ENCODE measurements around the gene DAPP1. TPM values are rescaled to one million over a fixed set of nuclear protein-coding genes. Genes with fewer than 3 reads are reported as not detected.
"Not testable (repeated sequence)": the region's sequence is repeated elsewhere in the genome, so short reads cannot be mapped to it uniquely, and the experiment has no call there.

The DAPP1 gene
- polyA plus RNA-seq, 1 donor, result 2.1 TPM

DNA sequence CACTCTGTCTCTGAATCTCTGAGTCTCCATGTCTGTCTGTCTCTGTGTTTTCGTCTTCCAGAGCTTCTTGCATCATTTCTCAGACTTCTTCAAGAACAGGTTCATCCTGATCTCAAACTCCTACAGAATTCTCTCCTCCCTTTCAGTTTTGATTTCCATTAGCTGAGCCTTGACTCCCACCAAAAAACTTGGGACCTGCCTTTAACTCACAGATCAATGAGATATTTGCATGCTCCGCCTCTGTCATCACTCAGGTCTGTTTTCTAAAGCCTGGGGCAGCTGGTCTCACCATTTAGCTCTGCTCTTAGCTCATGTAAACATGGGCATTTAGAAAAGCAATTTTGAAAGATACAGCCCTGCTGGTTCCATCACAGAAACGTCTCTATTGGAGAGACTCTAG is 8.6 kb downstream of the DAPP1 start:
- DNase-seq, result no peak

DNA sequence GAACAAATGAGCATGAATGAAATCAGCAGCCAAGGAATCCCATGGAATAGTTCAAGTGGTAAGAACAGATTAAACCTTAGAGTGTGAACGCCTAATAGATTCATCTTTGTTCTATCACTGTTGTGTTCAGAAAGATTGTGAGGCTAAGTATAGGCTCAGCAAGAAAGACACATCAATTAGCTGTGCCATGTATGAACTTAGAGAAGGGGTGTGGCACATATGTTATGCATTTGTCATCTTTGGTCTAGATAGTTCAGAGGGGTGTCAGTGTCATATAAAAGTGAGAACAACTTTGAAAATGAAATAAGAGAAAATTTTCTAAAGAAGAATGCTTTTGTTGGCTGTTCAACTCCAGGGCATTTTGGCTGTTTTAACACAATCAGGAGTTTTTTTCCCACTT is 9.4 kb downstream of the DAPP1 start:
- no peak for DNase-seq

DNA sequence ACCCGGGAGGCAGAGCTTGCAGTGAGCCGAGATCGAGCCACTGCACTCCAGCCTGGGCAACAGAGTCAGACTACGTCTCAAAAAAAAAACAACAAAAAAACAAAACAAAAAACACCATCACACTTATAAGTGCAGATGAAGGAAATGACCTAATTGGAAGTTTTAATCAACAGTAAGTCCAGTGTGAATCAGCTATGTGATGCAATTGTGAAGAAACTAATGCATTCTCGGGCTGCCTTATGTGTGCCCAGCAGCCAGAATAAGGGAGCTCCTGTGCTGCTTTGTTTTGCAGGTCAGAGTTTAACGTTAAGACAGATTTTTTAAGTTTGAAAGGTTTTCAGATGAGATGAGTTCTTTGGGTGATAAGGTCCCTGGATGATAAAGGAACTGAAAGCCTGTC is 10.8 kb downstream of the DAPP1 start:
- no peak for DNase-seq

DNA sequence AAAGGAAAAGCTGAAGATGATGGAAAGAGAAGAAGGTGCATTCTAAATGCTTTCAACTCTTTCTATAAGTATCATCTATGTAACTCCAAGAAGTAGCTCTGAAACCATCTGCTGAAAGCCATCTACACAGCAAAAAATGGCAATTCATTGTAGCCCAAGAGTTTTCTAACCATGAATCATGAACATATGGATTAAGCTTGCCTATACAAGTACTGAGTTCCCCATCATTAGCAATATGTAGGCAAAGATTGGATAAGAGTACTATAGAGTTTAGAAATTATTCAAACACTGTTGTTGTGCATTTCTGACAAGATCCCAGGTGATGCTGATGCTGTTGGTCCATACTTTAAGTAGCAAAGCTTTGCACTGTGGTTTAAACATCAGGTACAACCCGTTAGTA is 11.2 kb downstream of the DAPP1 start:
- DNase-seq, result no peak

DNA sequence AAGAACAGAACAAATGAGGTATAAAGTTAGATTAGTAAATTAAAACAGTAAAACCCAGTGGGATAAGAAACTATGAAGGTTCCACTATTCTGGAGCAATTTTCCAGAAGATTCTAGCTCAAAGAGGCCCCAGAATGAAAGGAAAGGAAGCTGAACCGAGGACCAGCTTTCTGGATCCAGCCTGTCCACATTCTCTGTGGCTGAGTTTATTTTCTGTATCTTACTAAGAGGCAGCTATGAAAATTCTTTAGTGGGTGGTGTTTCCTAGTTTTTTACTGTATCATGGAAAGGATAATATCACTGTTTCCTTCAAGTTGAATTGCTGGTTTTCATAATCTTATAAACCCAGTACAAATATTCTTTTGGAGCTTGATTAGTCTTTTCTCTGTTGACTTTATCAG is 11.8 kb downstream of the DAPP1 start:
- DNase-seq, result no peak

DNA sequence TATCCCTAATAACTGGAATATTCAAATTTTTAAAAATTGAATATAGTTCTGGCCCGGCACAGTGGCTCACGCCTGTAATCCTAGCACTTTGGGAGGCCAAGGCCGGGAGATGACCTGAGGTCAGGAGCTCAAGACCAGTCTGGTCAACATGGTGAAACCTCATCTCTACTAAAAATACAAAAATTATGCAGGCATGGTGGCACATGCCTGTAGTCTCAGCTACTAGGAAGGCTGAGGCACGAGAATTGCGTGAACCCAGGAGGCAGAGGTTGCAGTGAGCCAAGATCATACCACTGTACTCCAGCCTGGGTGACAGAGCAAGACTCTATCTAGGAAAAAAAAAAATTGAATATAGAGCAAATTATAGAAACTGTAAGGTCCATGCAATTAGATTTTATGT is 13.4 kb downstream of the DAPP1 start:
- not testable (repeated sequence) for DNase-seq

DNA sequence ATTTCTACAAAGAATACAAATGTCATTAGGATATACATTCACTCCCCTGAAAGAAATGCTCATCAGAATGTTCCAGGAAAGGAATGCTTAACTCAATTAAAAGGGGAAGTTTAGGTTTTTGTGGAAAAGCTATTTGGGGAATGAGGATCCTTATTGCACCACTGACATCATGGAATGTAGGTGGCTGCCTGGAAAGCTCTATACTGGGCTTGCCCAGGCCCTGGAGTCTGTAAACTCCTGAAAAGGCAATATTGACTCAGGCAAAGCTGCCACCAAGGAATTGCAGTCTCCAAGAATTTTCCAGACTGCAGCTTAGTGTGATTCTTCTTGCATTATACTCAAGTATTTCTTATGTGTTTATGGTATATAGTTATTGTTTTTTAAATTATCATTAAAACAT is 15.7 kb downstream of the DAPP1 start:
- DNase-seq, result no peak

DNA sequence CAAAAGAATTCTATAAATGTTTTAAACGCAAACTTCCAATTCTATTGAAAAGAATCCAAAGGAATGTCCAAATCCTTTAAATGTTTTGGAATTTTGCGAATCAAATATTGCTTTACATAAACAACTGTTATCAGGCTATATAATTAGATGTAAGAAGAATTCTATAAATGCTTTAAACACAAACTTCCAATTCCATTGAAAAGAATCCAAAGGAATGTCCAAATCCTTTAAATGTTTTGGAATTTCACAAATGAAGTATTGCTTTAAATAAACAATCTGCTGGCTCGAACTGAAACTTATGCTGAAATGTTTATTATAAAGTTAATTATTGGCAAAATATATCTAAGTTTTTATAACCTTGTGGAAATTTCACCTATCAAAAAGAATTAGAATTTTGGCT is 16.1 kb downstream of the DAPP1 start:
- no peak for DNase-seq

DNA sequence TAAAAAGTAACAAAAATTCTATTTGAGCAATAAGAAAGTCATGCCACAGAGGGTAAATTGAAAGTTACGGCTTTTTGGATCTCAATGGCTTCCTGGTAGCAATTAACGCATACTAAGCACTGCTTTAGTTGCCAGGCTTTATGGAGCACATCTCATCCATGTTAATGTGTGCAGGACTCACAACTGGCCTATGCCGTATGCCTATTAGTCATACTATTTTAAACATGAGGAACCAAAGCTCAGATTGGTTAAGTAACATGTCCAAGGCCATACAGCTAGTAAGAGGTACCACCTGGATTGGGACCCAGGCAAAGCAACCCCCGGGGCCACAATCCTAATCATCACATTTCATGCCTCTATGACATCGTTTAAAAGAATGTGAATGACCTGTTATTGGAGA is 17.1 kb downstream of the DAPP1 start:
- no peak for DNase-seq

DNA sequence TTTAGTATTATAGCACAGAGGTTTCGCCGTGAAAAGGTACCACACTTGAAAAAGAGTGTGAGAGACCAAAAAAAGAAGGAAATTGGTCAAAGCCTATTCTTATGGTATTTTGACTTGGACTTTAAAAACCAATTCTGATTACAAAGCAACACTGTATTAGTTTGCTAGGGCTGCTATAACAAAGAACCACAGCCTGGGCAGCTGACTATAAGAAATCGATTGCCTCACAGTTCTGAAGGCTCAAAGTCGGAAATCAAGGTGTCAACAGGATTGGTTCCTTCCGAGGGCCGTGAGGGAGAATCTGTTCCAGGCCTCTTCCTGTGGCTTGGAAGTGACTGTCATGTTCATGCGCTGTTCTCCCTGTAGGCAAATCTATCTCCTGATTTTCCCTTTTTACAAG is 17.9 kb downstream of the DAPP1 start:
- DNase-seq, result no peak

DNA sequence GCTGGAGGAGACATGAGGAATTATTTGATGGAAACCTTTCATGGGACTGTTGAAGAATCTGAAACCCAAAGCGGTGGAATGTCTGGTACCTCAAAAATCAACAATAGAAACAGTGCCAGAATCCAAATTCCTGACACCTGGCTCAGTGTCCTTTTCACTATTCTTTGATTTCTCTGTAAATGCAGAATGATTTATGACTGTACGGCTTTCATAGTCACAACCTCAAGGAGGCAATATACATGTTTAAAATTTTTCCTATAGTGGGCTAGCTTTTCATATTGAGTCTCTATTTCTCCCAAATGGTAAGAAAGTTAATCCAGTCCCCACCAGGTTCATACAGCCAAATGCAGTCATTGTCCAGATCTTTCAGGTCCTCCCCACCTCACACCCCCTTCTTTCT is 19.3 kb downstream of the DAPP1 start:
- DNase-seq, result no peak

DNA sequence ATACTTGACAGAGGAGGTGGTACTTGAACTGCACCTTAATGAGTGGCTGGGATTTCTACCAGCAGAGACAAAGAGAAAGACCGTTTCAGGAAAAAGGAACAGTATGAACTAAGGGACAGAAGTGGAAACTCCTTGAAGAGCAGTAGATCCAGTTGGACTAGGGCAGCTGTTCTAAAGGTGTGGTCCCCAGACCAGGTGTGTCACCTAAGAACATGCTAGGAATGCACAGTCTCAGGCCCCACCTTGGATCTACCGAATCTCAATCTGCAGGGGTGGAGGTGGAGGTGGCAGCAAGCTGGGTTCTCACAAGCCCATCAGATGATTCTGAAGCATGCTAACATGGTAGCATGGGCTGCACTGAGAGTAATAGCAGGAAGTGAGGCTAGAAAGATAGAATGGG is 22.3 kb downstream of the DAPP1 start:
- no peak for DNase-seq

DNA sequence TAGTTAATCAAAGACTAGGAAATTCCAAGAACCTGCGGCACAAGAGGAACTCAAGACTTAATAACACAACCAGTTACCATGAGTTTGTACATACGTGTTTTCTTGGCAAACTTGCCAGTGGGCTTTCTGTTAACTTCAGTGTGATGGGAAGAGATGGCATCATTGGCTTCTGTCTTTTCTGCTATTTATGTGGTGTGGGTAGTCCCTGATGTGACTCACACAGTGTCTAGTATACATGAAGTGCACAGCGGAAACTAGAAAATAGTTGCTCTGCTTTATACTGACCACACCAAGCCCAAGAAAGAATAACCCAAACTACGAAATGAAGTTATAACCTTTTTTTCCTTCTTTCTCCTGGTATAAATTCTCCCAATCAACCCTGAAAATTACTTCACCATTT is 24.5 kb downstream of the DAPP1 start:
- no peak for DNase-seq

DNA sequence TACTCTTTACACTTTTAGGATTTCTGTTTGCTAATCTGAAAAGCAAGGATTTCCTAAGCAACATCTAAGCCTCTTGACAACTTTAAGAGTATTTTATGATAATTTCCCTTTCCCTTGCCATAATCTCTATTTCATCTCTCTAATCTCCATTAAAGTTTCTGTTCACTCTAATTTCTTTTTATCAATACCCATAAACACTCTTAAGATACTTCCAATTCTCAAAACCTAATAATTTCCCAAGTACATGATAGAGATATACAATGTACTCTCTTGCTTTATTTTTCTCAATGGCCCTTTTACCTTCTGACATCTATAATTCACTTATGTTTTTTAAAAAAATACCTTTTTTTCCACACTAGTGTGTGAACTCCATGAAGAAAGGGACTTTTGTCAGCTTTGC is 26.8 kb downstream of the DAPP1 start:
- DNase-seq, result no peak

DNA sequence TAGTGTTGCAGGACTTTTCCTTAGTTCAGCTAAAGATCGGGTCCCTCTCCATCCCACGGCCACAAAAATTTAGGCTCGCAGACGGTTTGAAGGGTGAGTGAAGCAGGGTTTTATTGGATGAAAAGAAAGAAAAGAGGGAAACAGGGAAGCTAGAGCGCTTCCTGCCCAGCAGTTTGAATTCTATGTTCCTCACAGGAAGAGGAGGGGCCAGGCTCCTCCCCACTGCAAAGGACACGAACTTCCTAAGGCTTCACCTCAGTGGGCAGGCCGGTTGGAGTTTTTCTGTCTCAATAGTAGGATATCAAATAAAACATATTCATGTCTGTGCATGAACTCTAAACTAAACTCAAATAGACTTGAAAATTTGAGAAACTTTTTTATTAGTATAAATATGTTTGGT is 27.4 kb downstream of the DAPP1 start:
- DNase-seq, result no peak

DNA sequence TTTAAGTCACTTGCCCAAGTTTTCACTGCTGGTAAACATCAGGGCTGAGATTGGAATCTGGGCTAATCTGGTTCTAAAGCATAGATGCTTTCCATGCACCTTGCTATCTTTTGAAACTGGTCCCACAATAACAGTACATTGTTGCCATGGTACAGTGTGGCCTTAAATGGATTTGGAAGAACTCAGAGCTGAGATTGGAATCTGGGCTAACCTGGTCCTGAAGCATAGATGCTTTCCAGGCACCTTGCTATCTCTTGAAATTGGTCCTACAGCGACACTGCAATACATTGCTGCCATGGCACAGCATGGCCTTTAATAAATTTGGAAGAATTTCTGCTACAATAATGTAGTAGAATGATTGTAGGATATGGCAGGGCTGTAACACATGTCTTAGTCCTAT is 28.6 kb downstream of the DAPP1 start:
- DNase-seq, result no peak

DNA sequence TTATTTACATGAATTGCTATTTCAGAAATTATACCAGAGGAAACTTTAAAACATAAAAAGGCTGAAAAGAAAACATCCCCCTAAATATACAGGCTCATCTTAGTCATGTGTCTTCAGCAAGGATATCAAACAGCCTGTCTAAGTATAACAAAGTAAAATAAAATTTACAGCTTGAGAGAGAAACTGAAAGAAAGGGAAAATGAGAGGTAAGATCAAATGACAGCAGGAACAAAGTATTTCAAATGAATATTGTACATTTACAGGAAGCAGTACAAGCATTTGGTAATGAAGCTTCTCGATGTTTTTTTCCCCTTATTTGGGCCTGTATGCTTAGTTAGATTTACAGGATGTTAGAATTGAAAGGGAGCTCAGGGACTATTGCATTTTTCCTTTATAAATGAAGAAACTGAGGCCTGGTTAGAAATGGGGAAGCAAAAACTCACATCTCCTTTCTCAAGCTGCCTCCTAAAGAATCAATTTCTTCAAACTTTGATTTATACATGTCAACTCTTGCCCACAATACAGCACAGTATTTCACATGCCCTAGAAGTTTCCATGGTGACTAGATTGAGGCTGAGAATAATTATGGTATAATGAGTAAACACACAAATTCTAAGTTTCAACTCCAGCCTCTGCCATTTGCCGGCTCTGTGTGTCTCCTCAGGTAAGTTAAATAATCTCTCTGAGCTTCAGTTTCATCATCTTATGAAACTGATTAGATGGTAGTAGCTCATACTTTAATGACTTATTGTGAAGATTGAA is 29.3 kb downstream of the DAPP1 start:
- DNase-seq, result no peak

DNA sequence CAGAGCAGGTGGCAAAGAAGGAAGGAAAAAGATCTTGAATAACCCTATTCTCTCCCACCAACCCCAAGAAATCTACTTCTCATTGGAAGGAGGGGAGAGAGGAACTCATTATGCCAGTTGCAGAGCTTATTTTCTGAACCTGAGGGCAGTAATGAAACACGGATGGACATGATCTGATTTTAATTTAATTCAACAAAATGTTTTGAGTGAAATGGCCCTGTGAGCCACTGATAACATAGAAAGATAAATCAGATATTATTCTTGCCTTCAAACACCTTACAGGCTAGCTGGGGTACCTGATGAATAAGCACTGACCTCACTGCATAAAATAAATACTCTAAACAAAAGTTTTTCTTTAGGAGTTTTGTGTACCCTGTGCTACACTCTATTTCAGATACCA is 30.3 kb downstream of the DAPP1 start:
- no peak for DNase-seq

DNA sequence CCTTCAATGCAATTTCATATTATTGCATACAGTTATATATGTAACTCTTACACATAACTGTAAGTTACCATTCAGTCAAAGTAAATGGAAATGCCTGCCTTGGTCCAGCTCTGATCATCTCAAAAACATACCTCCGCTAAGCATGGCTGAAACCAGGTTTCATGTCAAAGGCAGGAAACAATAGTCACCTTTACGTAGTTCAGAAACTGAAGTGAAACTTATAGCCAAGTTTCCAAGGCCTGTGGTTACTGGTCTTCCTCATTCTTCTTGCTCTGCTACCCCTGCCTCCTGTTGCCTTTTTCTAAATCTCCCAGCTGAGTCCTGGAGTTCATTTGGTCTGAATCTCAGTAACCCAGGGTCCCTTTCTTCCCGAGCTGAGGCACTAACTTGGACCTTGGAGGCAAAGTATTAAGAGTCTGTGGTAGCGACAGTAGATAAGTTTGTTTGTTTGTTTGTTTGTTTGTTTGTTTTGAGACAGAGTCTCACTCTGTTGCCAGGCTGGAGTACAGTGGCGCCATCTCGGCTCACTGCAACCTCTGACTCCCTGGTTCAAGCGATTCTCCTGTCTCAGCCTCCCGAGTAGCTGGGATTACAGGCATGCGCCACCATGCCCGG is 30.8 kb downstream of the DAPP1 start:
- no peak for DNase-seq

DNA sequence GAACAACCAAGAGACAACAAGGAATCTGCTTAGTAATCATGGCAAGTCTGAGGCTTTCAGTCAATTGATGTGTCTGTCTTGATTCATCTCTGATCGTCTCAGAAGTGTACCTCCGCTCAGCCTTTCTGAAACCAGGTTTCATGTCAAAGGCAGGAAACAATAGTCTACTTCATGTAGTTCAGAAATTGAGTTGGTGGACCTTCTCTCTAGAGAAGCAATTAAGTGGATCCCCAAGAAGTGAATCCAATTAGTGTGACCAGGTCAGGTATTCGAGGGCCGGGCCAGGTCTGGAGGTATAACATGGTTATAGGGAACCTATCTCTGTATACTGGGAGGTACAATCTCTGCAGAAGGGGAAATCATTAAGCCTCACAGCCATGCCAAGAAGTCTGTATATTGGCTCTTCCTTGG is 32.0 kb downstream of the DAPP1 start:
- no peak for DNase-seq

DNA sequence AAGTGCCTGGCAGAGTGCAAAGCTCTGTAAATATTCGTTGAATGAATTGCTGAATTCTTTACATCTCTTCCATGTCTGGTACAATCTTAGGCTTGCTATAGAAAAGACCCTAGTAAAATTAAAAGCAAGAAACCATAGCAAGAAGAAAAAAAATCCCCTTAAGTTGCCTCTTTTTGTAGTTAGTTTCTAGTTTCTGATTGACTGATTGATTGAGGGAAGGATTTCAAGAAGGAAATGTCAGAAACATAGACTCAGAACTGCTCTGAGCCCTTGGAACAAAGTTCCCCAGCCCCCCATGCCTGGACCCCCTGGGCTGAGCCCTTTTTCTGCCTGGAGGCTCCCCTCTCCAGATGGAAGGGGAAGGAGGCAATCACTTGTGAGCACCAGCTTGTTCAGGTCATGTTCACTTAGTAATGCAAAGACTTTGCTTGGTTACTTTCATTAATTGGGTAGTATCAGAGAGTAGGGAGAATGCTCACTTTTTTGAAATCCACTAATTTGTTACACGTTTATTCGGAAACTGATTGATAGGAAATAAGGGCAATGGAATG is 35.6 kb downstream of the DAPP1 start:
- DNase-seq, result no peak

DNA sequence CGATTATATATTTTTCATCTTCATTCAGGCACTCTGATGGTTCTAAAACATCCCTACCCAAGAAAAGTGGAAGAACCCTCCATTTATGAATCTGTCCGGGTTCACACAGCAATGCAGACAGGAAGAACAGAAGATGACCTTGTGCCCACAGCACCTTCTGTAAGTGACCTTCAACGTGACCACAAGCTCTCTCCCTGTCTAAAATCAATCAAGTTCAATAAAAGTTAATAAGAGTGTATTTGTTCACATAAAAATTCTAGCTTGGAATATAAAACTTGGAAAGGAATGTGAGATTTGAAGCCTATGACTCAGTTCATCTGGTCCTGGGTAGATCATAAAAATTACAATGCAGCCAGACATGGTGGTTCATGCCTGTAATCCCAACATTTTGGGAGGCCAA is 36.6 kb downstream of the DAPP1 start:
- DNase-seq, result no peak

DNA sequence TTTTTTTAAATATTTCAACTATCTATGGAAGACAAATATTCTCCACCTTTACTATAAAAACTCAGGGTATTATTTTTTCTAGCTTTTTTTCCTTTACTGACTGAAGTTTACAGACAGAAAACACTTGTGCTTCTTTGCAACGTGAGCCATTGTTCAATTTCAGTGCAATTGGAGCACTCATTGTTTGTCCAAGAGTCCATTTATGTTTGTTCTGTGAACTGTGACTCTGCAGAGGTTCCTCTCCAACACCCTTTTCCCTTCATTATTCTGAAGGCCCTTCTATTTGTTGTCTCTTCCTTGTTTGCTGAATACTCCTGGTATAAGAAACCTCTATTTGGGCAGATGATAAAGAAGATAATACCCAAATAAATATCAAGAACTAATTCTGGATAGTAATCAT is 37.4 kb downstream of the DAPP1 start:
- no peak for DNase-seq

DNA sequence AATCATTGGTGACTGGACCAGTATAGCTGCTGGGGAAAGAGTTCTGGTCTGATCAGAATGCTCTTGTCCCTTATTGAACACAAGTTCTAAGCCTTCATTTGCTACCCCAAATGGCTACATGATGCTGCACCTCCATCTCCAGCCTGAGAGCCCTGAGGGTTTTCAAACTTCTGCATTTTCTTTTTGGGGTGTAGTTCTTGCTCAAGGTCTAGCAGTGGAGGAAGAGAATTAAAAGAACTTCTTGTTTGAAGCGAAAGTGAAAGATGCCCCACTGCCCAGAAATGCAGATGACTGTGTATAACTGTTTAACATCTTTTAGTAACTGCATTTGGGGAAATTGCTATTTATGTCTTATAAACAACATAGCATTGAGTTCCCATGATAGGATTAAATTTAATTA is 39.1 kb downstream of the DAPP1 start:
- no peak for DNase-seq

DNA sequence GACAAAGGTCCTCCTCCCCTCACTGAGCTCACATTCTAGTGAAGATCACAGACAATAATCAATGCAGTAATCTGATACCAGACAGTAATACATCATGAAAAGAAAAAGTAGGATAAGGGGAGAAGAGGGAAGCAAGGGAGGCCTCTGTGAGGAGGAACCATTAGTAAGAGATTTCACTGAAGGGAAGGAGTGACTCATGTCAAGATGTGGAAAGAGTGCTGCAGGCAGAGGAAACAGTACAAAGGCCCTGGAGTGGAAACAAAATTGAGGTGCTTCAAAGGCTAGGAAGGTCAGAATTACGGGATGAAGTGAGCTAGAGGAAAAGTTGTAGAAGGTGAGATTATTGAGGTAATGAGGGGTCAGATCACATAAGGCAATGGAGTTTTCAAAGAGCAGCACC is 39.5 kb downstream of the DAPP1 start:
- peak; percentile 13 for DNase-seq

Measured in hindlimb muscle (tissue), 1 donor.